A549 (cell line): ENCODE data around the gene SLC17A2.

Experiments used
- CTCF ChIP-seq: fragments of >200 bp; sonication (Bioruptor Twin); formaldehyde crosslinking; IDR thresholded peaks from 3 replicates; pipeline ENCODE4 v1.5.1; 2016
- MAFK ChIP-seq: fragments of 450-650 bp; IDR thresholded peaks from 2 replicates; pipeline ENCODE4 v1.6.1; 2014; ENCODE audit not compliant: partially characterized antibody
- MAX ChIP-seq: IDR thresholded peaks from 2 replicates; pipeline ENCODE4 v1.6.1; 2012
- POLR2A ChIP-seq: IDR thresholded peaks from 2 replicates; pipeline ENCODE4 v1.6.1; 2012; ENCODE audit warnings: mild to moderate bottlenecking, low read length
- POLR2AphosphoS2 ChIP-seq: conservative IDR thresholded peaks from 2 replicates; pipeline ENCODE4 v1.6.1; 2012; ENCODE audit warnings: low read length, improper control_type of control experiment, inconsistent platforms
- REST ChIP-seq: fragments of 200-600 bp; sonication (generic); IDR thresholded peaks from 2 replicates; pipeline ENCODE4 v1.6.1; 2016; ENCODE audit warnings: antibody characterized with exemption, mild to moderate bottlenecking, moderate library complexity
- ZFP36 ChIP-seq: fragments of 450-650 bp; IDR thresholded peaks from 2 replicates; pipeline ENCODE4 v1.6.1; 2014; ENCODE audit warnings: borderline replicate concordance; ENCODE audit not compliant: partially characterized antibody

GRCh38 chr6:25899580-25900408 lies 30.7 kb downstream of the SLC17A2 start:
- TF ChIP-seq REST (no peak), MAFK (no peak), POLR2AphosphoS2 (no peak), CTCF (no peak), POLR2A (no peak), MAX (no peak), ZFP36 (no peak)
